ENCODE measurements around the gene DPYD.

Gene DPYD

DNA sequence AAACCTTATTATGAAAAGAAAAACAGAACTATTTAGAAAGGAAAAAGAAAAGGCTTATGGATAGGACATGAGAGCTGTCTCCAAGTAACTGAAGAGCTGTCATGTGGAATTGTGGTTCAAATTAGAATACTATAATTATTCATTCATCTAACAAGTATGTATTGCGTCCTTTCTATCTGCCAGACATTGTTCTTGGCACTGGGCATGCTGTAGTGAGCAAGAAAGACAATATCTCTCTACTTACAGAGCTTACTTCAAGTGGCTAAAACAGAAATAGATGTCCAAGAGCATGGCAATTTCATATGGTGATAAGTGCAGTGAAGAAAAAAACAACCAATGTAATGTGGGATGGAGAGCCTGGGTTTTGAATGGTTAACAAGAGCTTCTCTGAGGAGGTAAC, 413.0 kb downstream of the DPYD start:
- DNase-seq = no peak

- no peak for DNase-seq
These were observed 414.5 kb downstream of the DPYD start for GRCh38 chr1:97506368-97506767.

DNA sequence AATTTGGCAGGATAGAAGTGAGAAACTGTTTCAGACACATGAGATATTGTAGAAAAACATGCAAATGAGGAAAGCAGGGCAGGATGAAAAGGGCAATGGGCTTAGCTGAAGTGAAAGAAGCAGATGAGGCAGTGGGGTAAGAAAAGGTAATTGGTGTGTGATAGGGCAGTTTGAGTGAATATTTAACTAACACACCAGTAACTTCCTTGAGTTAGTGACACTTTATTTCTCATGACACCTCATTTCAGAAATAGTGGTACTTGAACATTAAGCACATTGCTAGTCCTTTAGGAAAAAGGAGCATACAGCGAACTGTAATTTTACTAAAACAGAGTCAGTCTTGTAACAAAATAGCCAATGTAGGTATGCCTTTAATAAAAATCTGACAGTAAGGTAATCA, 415.0 kb downstream of the DPYD start:
- DNase-seq = no peak

- DNase-seq = no peak
These were observed 415.5 kb downstream of the DPYD start for GRCh38 chr1:97505289-97505688.

GRCh38 chr1:97502360-97502759, 418.5 kb downstream of the DPYD start:
- DNase-seq = no peak

DNA sequence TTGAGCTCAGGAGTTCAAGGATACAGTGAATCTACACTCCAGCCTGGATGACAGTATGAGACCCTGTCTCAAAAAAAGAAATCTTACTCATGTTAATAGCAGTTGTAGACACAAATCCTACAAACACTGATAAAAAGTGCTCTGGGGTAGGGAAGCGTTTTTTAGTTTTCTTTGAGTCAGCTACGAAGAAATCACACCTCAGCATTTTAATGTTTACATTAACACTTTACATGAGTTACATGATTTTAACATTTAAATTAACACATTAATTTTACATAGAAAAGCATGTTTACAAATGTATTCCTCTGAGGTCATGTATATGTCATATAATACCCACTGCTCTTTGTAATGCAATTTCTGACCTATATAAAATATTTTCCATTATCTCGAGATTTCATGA, 419.2 kb downstream of the DPYD start:
- no peak for DNase-seq

GRCh38 chr1:97500760-97501159, 420.1 kb downstream of the DPYD start:
- DNase-seq = no peak

DNA sequence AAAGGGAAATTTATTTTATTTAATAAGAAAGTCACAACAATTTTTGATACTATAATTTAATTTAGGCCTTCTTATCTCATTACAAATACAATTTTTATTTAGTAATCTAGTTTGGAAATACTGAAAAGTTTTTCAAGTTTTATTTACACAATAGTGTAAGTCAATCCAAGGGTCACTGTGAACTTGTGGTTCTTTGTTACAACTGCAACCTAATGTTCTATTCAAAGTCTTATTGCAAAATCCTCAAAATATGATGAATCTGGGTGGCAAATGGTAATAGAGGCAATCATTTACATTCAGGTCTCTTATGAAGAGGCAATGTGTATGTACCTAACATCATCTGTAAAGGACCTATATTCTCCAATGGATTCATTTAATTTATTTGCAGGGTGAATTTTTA, 421.2 kb downstream of the DPYD start:
- no peak for DNase-seq

- DNase-seq = no peak
These were observed 431.0 kb downstream of the DPYD start for GRCh38 chr1:97489834-97490233.

- DNase-seq = no peak
These were observed 432.3 kb downstream of the DPYD start for GRCh38 chr1:97488530-97488929.

DNA sequence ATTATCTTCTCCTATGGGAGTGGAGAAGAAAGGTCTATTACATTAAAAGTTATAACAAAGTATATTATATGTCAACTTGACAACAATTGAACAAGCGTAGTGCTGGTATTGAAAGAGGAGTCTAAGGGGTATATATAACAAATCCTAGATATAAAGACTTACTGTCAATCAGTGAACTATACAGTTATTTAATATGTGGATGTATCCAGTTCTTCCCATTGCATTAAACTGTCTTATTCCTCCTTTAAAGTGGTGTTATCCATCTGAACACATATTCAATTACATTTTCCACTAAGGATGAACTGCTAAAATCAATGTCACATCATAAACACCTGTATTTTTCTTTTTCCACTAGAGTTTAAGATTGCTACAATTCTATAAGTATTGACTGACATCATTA, 438.8 kb downstream of the DPYD start:
- DNase-seq = no peak

GRCh38 chr1:97467445-97467844, 453.4 kb downstream of the DPYD start:
- no peak for DNase-seq

GRCh38 chr1:97464305-97464704, 456.5 kb downstream of the DPYD start:
- no peak for DNase-seq

- DNase-seq = no peak
These were observed 459.1 kb downstream of the DPYD start for GRCh38 chr1:97461782-97462181.

DNA sequence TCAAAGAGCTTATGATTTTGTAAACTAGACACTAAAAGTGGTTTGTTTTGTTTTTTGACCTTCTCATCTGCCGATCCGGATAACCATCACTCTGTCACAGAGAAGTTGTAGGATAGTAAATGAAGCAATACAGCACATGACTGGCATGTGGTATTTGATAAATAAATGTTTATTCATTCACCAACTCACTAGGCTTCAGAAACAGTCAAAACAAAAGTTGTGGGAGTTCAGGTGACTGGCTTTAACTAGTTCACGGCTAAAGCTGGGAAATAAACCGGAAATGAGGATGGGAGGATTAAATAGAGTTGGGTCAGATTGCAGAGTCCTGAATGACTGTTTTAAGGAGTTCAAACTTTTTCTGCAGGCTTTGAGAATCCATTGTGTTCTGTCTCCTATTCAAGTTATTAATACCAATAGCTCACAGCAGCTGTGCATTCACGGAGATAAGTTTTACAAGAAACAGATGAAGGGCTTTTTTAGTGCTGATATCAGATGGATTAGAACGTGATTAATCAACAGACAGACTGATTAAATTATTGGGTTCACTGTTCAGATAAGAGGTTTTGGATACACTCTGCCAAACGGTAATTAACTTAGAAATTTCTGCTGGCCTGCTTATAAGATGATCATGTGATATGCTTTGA, 463.3 kb downstream of the DPYD start:
- DNase-seq = no peak

- DNase-seq = no peak
These were observed 468.9 kb downstream of the DPYD start for GRCh38 chr1:97451944-97452343.

DNA sequence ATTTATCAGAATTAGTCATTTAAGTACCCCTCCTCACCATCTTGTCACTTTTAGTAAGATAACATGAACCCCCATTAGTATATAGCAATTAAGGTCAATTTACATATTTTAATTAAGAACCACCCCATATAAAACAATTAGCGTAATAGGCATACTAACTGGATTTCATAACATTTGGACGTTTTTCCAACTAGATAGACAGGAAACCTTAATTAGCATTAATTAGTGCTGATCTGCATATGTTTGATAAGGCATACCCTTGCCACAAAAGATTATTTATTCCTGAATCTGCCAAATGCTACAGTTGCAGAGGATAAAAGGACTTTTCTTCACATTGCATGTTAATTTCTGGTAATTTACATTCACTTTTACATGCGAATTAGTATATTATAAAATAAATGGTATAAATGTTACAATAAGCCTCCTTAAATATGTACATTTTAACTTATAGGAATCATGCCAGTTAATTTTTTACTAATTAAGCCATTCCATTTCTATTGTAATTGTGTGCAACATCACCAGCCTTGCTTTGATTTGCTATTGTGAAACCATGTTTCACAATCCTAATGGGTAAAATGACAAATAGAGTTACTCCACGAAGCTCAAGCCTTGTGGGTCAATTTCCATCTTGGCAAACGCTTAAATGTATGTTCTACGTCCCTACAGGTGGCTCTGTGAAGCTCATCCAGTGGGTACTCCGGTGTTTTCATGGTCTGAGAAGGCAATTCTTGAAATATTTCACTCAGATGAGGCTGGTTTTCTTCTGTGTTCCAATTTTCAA, 469.6 kb downstream of the DPYD start:
- no peak for DNase-seq

- DNase-seq = no peak
These were observed 478.9 kb downstream of the DPYD start for GRCh38 chr1:97441966-97442365.

- no peak for DNase-seq
These were observed 487.0 kb downstream of the DPYD start for GRCh38 chr1:97433824-97434177.

- DNase-seq = no peak
These were observed 487.6 kb downstream of the DPYD start for GRCh38 chr1:97433094-97433823.

- no peak for DNase-seq
These were observed 493.5 kb downstream of the DPYD start for GRCh38 chr1:97427371-97427770.

DNA sequence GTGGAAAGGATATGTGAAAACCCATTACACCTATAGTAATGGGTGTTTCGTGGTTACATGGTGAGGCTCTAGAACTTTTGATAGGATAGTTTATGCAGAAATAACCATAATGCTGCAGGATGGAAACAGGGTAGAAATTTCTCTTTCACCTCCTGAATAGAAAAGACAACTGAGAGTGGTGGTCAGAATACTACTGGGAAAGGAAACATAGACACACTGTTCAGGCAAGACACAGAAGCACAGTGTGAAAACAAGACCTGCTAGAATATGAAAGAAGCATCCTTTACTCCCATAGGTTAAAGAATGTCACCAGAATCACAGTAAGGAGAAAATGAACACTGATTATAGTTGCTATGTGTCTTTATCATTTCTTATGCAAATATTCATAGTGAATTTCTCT, 496.6 kb downstream of the DPYD start:
- no peak for DNase-seq

GRCh38 chr1:97423403-97423802, 497.4 kb downstream of the DPYD start:
- no peak for DNase-seq

DNA sequence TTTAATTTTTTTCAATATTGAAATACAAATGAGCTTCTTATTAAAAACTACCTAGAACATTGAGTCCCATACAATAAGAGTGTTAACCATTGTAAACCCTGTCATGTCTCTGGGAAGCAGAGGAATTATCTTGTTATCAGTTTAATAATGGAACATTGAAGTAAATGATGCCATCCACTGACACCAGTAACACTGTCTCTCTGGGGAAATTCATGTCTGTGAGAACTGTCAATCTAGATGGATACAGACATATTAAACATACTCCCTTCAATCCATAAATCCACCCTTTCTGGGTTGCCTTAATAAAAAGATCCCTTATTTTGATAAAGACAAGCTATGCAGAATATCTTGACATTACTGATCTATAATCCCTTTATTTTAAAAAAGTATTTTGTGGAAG, 503.2 kb downstream of the DPYD start:
- no peak for DNase-seq
